GM23338 (cell line): Measurements from ENCODE around the gene NNT. TPM values are rescaled to one million over a fixed set of nuclear protein-coding genes. Genes with fewer than 3 reads are reported as not detected.

ENCODE experiments used
- ATAC-seq: fragments of 200-7000 bp; cut with Tn5 transposase; 3 replicates; pipeline ENCODE4 v1.9.1; 2020
- DNase-seq: peaks from one replicate; pipeline ENCODE4 v3.0.0-alpha.2; 2015; ENCODE audit warnings: low spot score
- H2AFZ ChIP-seq: fragments of 200-600 bp; sonication (generic); 2 replicates; pipeline ENCODE4 v1.8.0; 2016; ENCODE audit warnings: antibody characterized with exemption, mild to moderate bottlenecking, moderate library complexity
- H3F3A ChIP-seq: fragments of 200-600 bp; sonication (generic); replicated peaks from 2 replicates; pipeline ENCODE4 v1.8.0; 2017; ENCODE audit warnings: antibody characterized with exemption, mixed run types, low read depth
- H3K27ac ChIP-seq: fragments of 200-600 bp; sonication (generic); 2 replicates; pipeline ENCODE4 v1.6.1; 2016; ENCODE audit warnings: low read depth
- H3K27me3 ChIP-seq: fragments of 200-600 bp; sonication (generic); 2 replicates; pipeline ENCODE4 v1.8.0; 2016; ENCODE audit warnings: mild to moderate bottlenecking, mixed run types, moderate library complexity; ENCODE audit not compliant: insufficient read depth
- H3K36me3 ChIP-seq: fragments of 200-600 bp; sonication (generic); 2 replicates; pipeline ENCODE4 v1.8.0; 2016; ENCODE audit warnings: mild to moderate bottlenecking; ENCODE audit not compliant: insufficient read depth
- H3K4me1 ChIP-seq: fragments of 200-600 bp; sonication (generic); 2 replicates; pipeline ENCODE4 v1.8.0; 2016; ENCODE audit warnings: mild to moderate bottlenecking, moderate library complexity; ENCODE audit not compliant: insufficient read depth
- H3K4me2 ChIP-seq: fragments of 200-600 bp; sonication (generic); 2 replicates; pipeline ENCODE4 v1.7.1; 2017; ENCODE audit warnings: mixed run types
- H3K4me3 ChIP-seq: fragments of 200-600 bp; sonication (generic); 2 replicates; pipeline ENCODE4 v1.6.1; 2016; ENCODE audit warnings: mixed run types
- H3K79me2 ChIP-seq: fragments of 200-600 bp; sonication (generic); replicated peaks from 2 replicates; pipeline ENCODE4 v1.8.0; 2017; ENCODE audit warnings: mild to moderate bottlenecking; ENCODE audit not compliant: insufficient read depth
- H3K9me2 ChIP-seq: fragments of 200-600 bp; sonication (generic); 2 replicates; pipeline ENCODE4 v1.8.0; 2017; ENCODE audit not compliant: insufficient read depth
- H4K20me1 ChIP-seq: fragments of 200-600 bp; sonication (generic); replicated peaks from 2 replicates; pipeline ENCODE4 v1.8.0; 2017; ENCODE audit warnings: mild to moderate bottlenecking; ENCODE audit not compliant: insufficient read depth
- H3K27ac Mint-ChIP-seq: 2 replicates; pipeline ENCODE4 v1.8.0; 2020; ENCODE audit warnings: inconsistent platforms, mild to moderate bottlenecking, moderate library complexity, mixed read lengths
- H3K27me3 Mint-ChIP-seq: 3 replicates; pipeline ENCODE4 v1.8.0; 2022; ENCODE audit warnings: low read depth, mild to moderate bottlenecking, moderate library complexity, mixed read lengths, inconsistent platforms; ENCODE audit not compliant: insufficient read depth, poor library complexity
- H3K36me3 Mint-ChIP-seq: 3 replicates; pipeline ENCODE4 v1.8.0; 2021; ENCODE audit warnings: low read depth, mild to moderate bottlenecking, inconsistent platforms, moderate library complexity, mixed read lengths
- H3K4me1 Mint-ChIP-seq: 3 replicates; pipeline ENCODE4 v1.8.0; 2020; ENCODE audit warnings: mild to moderate bottlenecking, inconsistent platforms, mixed read lengths
- H3K4me3 Mint-ChIP-seq: 3 replicates; pipeline ENCODE4 v1.8.0; 2021; ENCODE audit warnings: moderate library complexity, mild to moderate bottlenecking, inconsistent platforms, mixed read lengths
- H3K9me3 Mint-ChIP-seq: 3 replicates; pipeline ENCODE4 v1.8.0; 2020; ENCODE audit warnings: moderate library complexity, mild to moderate bottlenecking, inconsistent platforms, mixed read lengths
- CREB1 ChIP-seq: fragments of 250-450 bp; sonication (Bioruptor Pico); IDR thresholded peaks from 2 replicates; pipeline ENCODE4 v1.5.0; 2020; ENCODE audit warnings: low read depth, mild to moderate bottlenecking, moderate library complexity
- EZH2 ChIP-seq: fragments of 200-600 bp; sonication (generic); IDR thresholded peaks from one replicate; pipeline ENCODE4 v1.8.0; 2017; ENCODE audit warnings: antibody characterized with exemption, mild to moderate bottlenecking, low read depth; ENCODE audit not compliant: unreplicated experiment
- EZH2phosphoT487 ChIP-seq: fragments of 200-600 bp; sonication (generic); IDR thresholded peaks from one replicate; pipeline ENCODE4 v1.8.1; 2018; ENCODE audit warnings: antibody characterized with exemption; ENCODE audit not compliant: unreplicated experiment
- JUNB ChIP-seq: IDR thresholded peaks from one replicate; pipeline ENCODE4 v1.6.1; 2016; ENCODE audit warnings: antibody characterized with exemption; ENCODE audit not compliant: unreplicated experiment
- NANOG ChIP-seq: IDR thresholded peaks from 2 replicates; pipeline ENCODE4 v1.6.1; 2016; ENCODE audit warnings: antibody characterized with exemption, borderline replicate concordance
- POLR2AphosphoS5 ChIP-seq: IDR thresholded peaks from 2 replicates; pipeline ENCODE4 v1.6.1; 2016; ENCODE audit warnings: antibody characterized with exemption, low read depth
- STAT1 ChIP-seq: IDR thresholded peaks from one replicate; pipeline ENCODE4 v1.6.1; 2016; ENCODE audit warnings: antibody characterized with exemption; ENCODE audit not compliant: unreplicated experiment
- ZNF114 ChIP-seq: fragments of 250-450 bp; sonication (Bioruptor Pico); IDR thresholded peaks from 2 replicates; pipeline ENCODE4 v1.5.0; 2020; ENCODE audit warnings: mild to moderate bottlenecking, moderate library complexity
- ZNF331 ChIP-seq: fragments of 250-450 bp; sonication (Bioruptor Pico); IDR thresholded peaks from 2 replicates; pipeline ENCODE4 v1.5.0; 2020; ENCODE audit warnings: low read depth, mild to moderate bottlenecking, moderate library complexity
- polyA plus RNA-seq: library from polyadenylated mRNA; unstranded; fragments of >200 nt; fragmentation: Nextera tagmentation; extraction: Ambion mirVana; gene quantifications from 2 replicates; pipeline ENCODE4 v1.2.1, GENCODE V29; 2016
- total RNA-seq: library from RNA; depleted of rRNA; stranded (reverse); fragments of >200 nt; shearing (Covaris generic); gene quantifications from 2 replicates; pipeline ENCODE4 v1.2.3, GENCODE V29; 2014
- TF ChIP-seq, protein P1 (sequence below): IDR thresholded peaks from one replicate; pipeline ENCODE4 v1.6.1; 2018; ENCODE audit warnings: antibody characterized with exemption; ENCODE audit not compliant: unreplicated experiment
- TF ChIP-seq, protein P2 (sequence below): fragments of 250-450 bp; sonication (Bioruptor Pico); IDR thresholded peaks from 2 replicates; pipeline ENCODE4 v1.5.0; 2020; ENCODE audit warnings: mild to moderate bottlenecking, moderate library complexity
- TF ChIP-seq, protein P3 (sequence below): IDR thresholded peaks from 2 replicates; pipeline ENCODE4 v1.6.1; 2016; ENCODE audit warnings: antibody characterized with exemption
- TF ChIP-seq, protein P4 (sequence below), 2 experiments: fragments of 200-600 bp in 1 of 2; sonication (generic) in 1 of 2; conservative IDR thresholded peaks; 2 replicates each; pipeline versions ENCODE4 v1.5.1 to v1.6.1; 2016 to 2017; ENCODE audit warnings: antibody characterized with exemption in 2 of 2, low read depth in 2 of 2, mild to moderate bottlenecking in 2 of 2, moderate library complexity in 1 of 2

Gene NNT
- total and polyA plus RNA-seq, 2 experiments from 2014 or later, result 10.8 to 15.9 TPM

DNA sequence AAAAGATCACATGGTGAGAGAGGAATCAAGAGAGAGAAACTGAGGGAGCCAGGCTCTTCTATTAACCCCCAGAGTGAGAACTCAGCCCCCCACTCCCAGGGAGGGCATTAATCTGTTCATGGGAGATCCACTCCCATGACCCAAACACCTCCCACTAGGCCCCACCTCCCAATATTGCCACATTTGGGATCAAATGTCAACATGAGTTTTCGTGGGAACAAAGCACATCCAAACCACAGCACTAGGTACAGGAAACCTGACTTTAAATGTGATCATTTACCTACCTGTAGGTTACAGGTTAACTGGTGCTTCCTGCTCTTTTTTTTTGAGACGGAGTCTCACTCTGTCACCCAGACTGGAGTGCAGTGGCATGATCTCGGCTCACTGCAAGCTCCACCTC, 16.9 kb downstream of the NNT start:
- H3K27ac ChIP-seq, result no peak overlapping the region
- no peak overlapping the region for H3K27ac Mint-ChIP-seq
- H3K4me2 ChIP-seq, result no peak overlapping the region
- no peaks in the 10 kb centered on the region for H3K36me3 Mint-ChIP-seq
- no peak overlapping the region for H2AFZ ChIP-seq
- H4K20me1 ChIP-seq, result no peaks in the 10 kb centered on the region
- H3K4me1 Mint-ChIP-seq, result peaks cover 7% of the 10 kb centered on the region
- no peaks in the 10 kb centered on the region for H3F3A ChIP-seq
- no peaks in the 10 kb centered on the region for H3K4me1 ChIP-seq
- no peaks in the 10 kb centered on the region for H3K79me2 ChIP-seq
- H3K36me3 ChIP-seq, result no peaks in the 10 kb centered on the region
- no peaks in the 10 kb centered on the region for H3K9me3 Mint-ChIP-seq
- H3K27me3 ChIP-seq, result no peaks in the 10 kb centered on the region
- DNase-seq (no peak), ATAC-seq (no peak)
- TF ChIP-seq, protein P1, sequence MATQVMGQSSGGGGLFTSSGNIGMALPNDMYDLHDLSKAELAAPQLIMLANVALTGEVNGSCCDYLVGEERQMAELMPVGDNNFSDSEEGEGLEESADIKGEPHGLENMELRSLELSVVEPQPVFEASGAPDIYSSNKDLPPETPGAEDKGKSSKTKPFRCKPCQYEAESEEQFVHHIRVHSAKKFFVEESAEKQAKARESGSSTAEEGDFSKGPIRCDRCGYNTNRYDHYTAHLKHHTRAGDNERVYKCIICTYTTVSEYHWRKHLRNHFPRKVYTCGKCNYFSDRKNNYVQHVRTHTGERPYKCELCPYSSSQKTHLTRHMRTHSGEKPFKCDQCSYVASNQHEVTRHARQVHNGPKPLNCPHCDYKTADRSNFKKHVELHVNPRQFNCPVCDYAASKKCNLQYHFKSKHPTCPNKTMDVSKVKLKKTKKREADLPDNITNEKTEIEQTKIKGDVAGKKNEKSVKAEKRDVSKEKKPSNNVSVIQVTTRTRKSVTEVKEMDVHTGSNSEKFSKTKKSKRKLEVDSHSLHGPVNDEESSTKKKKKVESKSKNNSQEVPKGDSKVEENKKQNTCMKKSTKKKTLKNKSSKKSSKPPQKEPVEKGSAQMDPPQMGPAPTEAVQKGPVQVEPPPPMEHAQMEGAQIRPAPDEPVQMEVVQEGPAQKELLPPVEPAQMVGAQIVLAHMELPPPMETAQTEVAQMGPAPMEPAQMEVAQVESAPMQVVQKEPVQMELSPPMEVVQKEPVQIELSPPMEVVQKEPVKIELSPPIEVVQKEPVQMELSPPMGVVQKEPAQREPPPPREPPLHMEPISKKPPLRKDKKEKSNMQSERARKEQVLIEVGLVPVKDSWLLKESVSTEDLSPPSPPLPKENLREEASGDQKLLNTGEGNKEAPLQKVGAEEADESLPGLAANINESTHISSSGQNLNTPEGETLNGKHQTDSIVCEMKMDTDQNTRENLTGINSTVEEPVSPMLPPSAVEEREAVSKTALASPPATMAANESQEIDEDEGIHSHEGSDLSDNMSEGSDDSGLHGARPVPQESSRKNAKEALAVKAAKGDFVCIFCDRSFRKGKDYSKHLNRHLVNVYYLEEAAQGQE, result no peak
- no peak for TF ChIP-seq STAT1
- TF ChIP-seq, protein P2, sequence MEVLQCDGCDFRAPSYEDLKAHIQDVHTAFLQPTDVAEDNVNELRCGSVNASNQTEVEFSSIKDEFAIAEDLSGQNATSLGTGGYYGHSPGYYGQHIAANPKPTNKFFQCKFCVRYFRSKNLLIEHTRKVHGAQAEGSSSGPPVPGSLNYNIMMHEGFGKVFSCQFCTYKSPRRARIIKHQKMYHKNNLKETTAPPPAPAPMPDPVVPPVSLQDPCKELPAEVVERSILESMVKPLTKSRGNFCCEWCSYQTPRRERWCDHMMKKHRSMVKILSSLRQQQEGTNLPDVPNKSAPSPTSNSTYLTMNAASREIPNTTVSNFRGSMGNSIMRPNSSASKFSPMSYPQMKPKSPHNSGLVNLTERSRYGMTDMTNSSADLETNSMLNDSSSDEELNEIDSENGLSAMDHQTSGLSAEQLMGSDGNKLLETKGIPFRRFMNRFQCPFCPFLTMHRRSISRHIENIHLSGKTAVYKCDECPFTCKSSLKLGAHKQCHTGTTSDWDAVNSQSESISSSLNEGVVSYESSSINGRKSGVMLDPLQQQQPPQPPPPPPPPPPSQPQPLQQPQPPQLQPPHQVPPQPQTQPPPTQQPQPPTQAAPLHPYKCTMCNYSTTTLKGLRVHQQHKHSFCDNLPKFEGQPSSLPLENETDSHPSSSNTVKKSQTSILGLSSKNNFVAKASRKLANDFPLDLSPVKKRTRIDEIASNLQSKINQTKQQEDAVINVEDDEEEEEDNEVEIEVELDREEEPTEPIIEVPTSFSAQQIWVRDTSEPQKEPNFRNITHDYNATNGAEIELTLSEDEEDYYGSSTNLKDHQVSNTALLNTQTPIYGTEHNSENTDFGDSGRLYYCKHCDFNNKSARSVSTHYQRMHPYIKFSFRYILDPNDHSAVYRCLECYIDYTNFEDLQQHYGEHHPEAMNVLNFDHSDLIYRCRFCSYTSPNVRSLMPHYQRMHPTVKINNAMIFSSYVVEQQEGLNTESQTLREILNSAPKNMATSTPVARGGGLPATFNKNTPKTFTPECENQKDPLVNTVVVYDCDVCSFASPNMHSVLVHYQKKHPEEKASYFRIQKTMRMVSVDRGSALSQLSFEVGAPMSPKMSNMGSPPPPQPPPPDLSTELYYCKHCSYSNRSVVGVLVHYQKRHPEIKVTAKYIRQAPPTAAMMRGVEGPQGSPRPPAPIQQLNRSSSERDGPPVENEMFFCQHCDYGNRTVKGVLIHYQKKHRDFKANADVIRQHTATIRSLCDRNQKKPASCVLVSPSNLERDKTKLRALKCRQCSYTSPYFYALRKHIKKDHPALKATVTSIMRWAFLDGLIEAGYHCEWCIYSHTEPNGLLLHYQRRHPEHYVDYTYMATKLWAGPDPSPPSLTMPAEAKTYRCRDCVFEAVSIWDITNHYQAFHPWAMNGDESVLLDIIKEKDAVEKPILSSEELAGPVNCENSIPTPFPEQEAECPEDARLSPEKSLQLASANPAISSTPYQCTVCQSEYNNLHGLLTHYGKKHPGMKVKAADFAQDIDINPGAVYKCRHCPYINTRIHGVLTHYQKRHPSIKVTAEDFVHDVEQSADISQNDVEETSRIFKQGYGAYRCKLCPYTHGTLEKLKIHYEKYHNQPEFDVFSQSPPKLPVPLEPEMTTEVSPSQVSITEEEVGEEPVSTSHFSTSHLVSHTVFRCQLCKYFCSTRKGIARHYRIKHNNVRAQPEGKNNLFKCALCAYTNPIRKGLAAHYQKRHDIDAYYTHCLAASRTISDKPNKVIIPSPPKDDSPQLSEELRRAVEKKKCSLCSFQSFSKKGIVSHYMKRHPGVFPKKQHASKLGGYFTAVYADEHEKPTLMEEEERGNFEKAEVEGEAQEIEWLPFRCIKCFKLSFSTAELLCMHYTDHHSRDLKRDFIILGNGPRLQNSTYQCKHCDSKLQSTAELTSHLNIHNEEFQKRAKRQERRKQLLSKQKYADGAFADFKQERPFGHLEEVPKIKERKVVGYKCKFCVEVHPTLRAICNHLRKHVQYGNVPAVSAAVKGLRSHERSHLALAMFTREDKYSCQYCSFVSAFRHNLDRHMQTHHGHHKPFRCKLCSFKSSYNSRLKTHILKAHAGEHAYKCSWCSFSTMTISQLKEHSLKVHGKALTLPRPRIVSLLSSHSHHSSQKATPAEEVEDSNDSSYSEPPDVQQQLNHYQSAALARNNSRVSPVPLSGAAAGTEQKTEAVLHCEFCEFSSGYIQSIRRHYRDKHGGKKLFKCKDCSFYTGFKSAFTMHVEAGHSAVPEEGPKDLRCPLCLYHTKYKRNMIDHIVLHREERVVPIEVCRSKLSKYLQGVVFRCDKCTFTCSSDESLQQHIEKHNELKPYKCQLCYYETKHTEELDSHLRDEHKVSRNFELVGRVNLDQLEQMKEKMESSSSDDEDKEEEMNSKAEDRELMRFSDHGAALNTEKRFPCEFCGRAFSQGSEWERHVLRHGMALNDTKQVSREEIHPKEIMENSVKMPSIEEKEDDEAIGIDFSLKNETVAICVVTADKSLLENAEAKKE, result no peak
- TF ChIP-seq, protein P3, sequence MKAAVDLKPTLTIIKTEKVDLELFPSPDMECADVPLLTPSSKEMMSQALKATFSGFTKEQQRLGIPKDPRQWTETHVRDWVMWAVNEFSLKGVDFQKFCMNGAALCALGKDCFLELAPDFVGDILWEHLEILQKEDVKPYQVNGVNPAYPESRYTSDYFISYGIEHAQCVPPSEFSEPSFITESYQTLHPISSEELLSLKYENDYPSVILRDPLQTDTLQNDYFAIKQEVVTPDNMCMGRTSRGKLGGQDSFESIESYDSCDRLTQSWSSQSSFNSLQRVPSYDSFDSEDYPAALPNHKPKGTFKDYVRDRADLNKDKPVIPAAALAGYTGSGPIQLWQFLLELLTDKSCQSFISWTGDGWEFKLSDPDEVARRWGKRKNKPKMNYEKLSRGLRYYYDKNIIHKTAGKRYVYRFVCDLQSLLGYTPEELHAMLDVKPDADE, result no peak
- TF ChIP-seq POLR2AphosphoS5, result no peak
- TF ChIP-seq ZNF114 (CRISPR knock-in tag), result no peak
- TF ChIP-seq EZH2phosphoT487, result no peak
- TF ChIP-seq, protein P4, sequence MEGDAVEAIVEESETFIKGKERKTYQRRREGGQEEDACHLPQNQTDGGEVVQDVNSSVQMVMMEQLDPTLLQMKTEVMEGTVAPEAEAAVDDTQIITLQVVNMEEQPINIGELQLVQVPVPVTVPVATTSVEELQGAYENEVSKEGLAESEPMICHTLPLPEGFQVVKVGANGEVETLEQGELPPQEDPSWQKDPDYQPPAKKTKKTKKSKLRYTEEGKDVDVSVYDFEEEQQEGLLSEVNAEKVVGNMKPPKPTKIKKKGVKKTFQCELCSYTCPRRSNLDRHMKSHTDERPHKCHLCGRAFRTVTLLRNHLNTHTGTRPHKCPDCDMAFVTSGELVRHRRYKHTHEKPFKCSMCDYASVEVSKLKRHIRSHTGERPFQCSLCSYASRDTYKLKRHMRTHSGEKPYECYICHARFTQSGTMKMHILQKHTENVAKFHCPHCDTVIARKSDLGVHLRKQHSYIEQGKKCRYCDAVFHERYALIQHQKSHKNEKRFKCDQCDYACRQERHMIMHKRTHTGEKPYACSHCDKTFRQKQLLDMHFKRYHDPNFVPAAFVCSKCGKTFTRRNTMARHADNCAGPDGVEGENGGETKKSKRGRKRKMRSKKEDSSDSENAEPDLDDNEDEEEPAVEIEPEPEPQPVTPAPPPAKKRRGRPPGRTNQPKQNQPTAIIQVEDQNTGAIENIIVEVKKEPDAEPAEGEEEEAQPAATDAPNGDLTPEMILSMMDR (conservative IDR thresholded peaks at IDR 0.05; ENCODE audit: low read depth in 2 of 2), result no peak
- no peak for TF ChIP-seq EZH2
- TF ChIP-seq ZNF331 (CRISPR knock-in tag), result no peak
- TF ChIP-seq CREB1 (CRISPR knock-in tag), result no peak
- no peak for TF ChIP-seq JUNB
- TF ChIP-seq NANOG, result no peak
- H3K9me2 ChIP-seq, result no peaks in the 10 kb centered on the region
- no peak overlapping the region for H3K4me3 Mint-ChIP-seq
- peaks cover 4% of the 10 kb centered on the region for H3K27me3 Mint-ChIP-seq
- H3K4me3 ChIP-seq, result no peak overlapping the region
